ENCODE results near the gene ADGRG6. TPM values are rescaled to one million over a fixed set of nuclear protein-coding genes. Genes with fewer than 3 reads are reported as not detected.

ADGRG6 gene
- total RNA-seq, 1 donor from 2014 or later = 0.39 TPM

DNA sequence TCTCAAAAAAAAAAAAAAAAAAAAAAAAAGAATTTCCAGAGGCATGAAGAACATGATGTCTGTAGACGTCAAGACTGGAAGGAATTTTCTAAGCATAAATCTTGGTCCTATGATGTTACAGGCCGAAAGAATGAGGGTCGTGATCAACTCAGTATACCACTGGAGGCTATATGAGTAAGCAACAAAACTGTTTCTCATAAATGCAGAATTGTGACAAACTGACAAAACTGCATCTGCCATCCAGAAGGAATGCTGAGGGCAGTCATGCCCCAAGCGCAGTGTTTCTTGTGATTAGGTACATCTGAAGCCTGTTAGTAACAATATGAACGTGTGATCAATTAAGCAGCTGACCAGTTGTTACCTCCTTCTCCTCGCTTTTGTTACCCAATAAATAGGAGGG, 43.5 kb upstream of the ADGRG6 start:
- H3K36me3 Mint-ChIP-seq = no peaks in the 10 kb centered on the region
- H3K4me1 Mint-ChIP-seq = no peaks in the 10 kb centered on the region
- Histone ChIP-seq H3K36me3 (no peaks in the 10 kb centered on the region), H2AFZ (replicated peaks) (no peak overlapping the region), H3K9me3 (ENCODE audit: low read depth) (no peaks in the 10 kb centered on the region), H3K79me2 (ENCODE audit: low read depth) (no peaks in the 10 kb centered on the region), H3K27ac (no peak overlapping the region), H3K27me3 (no peaks in the 10 kb centered on the region), H3K4me2 (no peak overlapping the region), H3K4me3 (no peak overlapping the region), H3K9ac (no peak overlapping the region), H3F3A (ENCODE audit: low read depth) (no peaks in the 10 kb centered on the region), H4K20me1 (ENCODE audit: low read depth) (no peaks in the 10 kb centered on the region), H3K4me1 (no peaks in the 10 kb centered on the region)
- TF ChIP-seq, protein P1, sequence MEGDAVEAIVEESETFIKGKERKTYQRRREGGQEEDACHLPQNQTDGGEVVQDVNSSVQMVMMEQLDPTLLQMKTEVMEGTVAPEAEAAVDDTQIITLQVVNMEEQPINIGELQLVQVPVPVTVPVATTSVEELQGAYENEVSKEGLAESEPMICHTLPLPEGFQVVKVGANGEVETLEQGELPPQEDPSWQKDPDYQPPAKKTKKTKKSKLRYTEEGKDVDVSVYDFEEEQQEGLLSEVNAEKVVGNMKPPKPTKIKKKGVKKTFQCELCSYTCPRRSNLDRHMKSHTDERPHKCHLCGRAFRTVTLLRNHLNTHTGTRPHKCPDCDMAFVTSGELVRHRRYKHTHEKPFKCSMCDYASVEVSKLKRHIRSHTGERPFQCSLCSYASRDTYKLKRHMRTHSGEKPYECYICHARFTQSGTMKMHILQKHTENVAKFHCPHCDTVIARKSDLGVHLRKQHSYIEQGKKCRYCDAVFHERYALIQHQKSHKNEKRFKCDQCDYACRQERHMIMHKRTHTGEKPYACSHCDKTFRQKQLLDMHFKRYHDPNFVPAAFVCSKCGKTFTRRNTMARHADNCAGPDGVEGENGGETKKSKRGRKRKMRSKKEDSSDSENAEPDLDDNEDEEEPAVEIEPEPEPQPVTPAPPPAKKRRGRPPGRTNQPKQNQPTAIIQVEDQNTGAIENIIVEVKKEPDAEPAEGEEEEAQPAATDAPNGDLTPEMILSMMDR (IDR thresholded peaks at IDR 0.05) = no peak
- TF ChIP-seq EZH2phosphoT487 (IDR thresholded peaks at IDR 0.05) (no peak), EZH2 (IDR thresholded peaks at IDR 0.05) (no peak)
- no peaks in the 10 kb centered on the region for H3K9me3 Mint-ChIP-seq
- no peak overlapping the region for H3K27ac Mint-ChIP-seq
- no peak overlapping the region for H3K4me3 Mint-ChIP-seq
- no peak for DNase-seq (ENCODE audit: low spot score)
- no peaks in the 10 kb centered on the region for H3K27me3 Mint-ChIP-seq (ENCODE audit: insufficient read depth, low read depth)

DNA sequence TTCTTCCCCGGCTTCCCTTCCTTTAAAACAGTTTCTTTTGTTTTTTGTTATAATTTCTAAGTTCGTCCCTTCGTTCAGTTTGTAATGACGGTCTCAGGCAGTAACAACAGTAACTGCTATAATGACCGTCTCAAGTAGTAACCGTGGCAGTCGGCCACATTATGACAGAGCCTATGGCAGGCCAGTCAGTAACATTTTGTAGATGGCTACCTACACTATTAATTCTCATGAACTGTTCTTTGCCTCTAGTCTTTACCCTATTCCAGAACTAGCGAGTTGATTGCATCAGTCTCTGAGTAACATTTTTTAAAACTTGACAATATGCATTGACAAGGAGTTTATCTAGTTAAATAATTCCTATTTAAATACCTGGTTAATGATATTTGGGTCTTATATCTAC, 43.0 kb upstream of the ADGRG6 start:
- H3K4me3 Mint-ChIP-seq = no peak overlapping the region
- Histone ChIP-seq H3K4me1 (no peaks in the 10 kb centered on the region), H3K4me2 (no peak overlapping the region), H3F3A (ENCODE audit: low read depth) (no peaks in the 10 kb centered on the region), H3K9me3 (ENCODE audit: low read depth) (no peaks in the 10 kb centered on the region), H3K27ac (no peak overlapping the region), H3K79me2 (ENCODE audit: low read depth) (no peaks in the 10 kb centered on the region), H2AFZ (replicated peaks) (no peak overlapping the region), H3K9ac (no peak overlapping the region), H4K20me1 (ENCODE audit: low read depth) (no peaks in the 10 kb centered on the region), H3K27me3 (no peaks in the 10 kb centered on the region), H3K36me3 (no peaks in the 10 kb centered on the region), H3K4me3 (no peak overlapping the region)
- TF ChIP-seq, protein P1 (IDR thresholded peaks at IDR 0.05) = no peak
- no peak for TF ChIP-seq EZH2phosphoT487 (IDR thresholded peaks at IDR 0.05)
- TF ChIP-seq EZH2 (IDR thresholded peaks at IDR 0.05) = no peak
- DNase-seq (ENCODE audit: low spot score) = no peak
- H3K4me1 Mint-ChIP-seq = no peaks in the 10 kb centered on the region
- no peaks in the 10 kb centered on the region for H3K9me3 Mint-ChIP-seq
- no peak overlapping the region for H3K27ac Mint-ChIP-seq
- H3K36me3 Mint-ChIP-seq = no peaks in the 10 kb centered on the region
- H3K27me3 Mint-ChIP-seq (ENCODE audit: insufficient read depth, low read depth) = no peaks in the 10 kb centered on the region

DNA sequence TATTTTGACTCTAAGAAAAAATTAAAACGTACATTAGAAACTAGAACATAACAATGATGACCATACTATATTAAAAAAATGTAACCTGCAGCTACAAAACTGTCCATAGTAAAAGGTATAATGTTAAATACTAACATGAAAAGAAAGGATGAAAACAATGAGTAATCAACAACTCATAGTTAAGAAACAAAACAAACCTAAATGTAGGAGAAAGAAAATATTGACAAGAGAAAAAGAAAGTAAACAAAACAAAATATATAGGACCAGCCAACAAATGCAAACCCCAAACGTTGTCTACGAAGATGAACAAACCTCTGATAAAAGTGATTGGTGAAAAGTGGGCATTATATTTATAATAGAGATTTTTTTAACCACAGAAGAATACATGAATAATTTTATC, 41.1 kb upstream of the ADGRG6 start:
- Histone ChIP-seq H2AFZ (replicated peaks) (no peak overlapping the region), H3F3A (ENCODE audit: low read depth) (no peaks in the 10 kb centered on the region), H3K27me3 (no peaks in the 10 kb centered on the region), H3K36me3 (no peaks in the 10 kb centered on the region), H3K4me1 (no peaks in the 10 kb centered on the region), H3K9me3 (ENCODE audit: low read depth) (no peaks in the 10 kb centered on the region), H4K20me1 (ENCODE audit: low read depth) (no peaks in the 10 kb centered on the region), H3K4me2 (no peak overlapping the region), H3K27ac (no peak overlapping the region), H3K9ac (no peak overlapping the region), H3K79me2 (ENCODE audit: low read depth) (no peaks in the 10 kb centered on the region), H3K4me3 (no peak overlapping the region)
- H3K9me3 Mint-ChIP-seq = no peaks in the 10 kb centered on the region
- H3K27me3 Mint-ChIP-seq (ENCODE audit: insufficient read depth, low read depth) = no peaks in the 10 kb centered on the region
- no peak for DNase-seq (ENCODE audit: low spot score)
- no peaks in the 10 kb centered on the region for H3K36me3 Mint-ChIP-seq
- TF ChIP-seq EZH2phosphoT487 (IDR thresholded peaks at IDR 0.05) (no peak), EZH2 (IDR thresholded peaks at IDR 0.05) (no peak)
- TF ChIP-seq, protein P1 (IDR thresholded peaks at IDR 0.05) = no peak
- H3K27ac Mint-ChIP-seq = no peak overlapping the region
- no peaks in the 10 kb centered on the region for H3K4me1 Mint-ChIP-seq
- H3K4me3 Mint-ChIP-seq = no peak overlapping the region
